Thyroid gland (tissue), 4 donors: Measurements from ENCODE around the gene MUC3A.

Experiments used
- CTCF ChIP-seq, 6 experiments: fragments of 200-600 bp in 3 of 6; fragments of 450-650 bp in 3 of 6; sonication (generic) in 3 of 6; IDR thresholded peaks; one replicate each; pipeline ENCODE4 v1.5.1; 2016 to 2019; ENCODE audit warnings: antibody characterized with exemption in 6 of 6, mild to moderate bottlenecking in 2 of 6, inconsistent platforms in 1 of 6, moderate library complexity in 1 of 6
- POLR2A ChIP-seq, 2 donors: fragments of 450-650 bp; IDR thresholded peaks; one replicate each; pipeline ENCODE4 v1.6.1; 2017; ENCODE audit warnings: antibody characterized with exemption in 2 of 2, mild to moderate bottlenecking in 2 of 2, moderate library complexity in 1 of 2

DNA sequence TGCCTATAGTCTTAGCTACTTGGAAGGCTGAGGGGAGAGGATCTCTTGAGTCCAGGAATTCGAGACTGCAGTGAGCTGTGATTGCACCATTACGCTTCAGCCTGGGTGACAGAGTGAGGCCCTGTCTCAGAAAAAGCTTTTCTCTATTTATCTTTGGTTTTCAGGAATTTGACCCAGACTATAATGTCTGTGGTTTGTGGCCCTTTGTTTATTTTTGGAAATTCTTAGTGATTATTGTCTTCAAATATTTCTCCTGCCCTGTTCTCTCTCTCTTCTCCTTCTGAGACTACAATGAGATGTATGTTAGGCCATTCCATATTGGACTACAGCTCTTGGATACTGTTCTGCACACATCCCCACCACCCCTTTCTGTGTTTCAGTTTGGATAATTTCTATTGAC, 24.7 kb downstream of the MUC3A start:
- TF ChIP-seq CTCF (IDR thresholded peaks at IDR 0.05) (no peak), POLR2A (IDR thresholded peaks at IDR 0.05) (no peak)
